CD4-positive, alpha-beta T cell treated with Interleukin-4 for 1 hour (primary cell): Measurements from ENCODE around the gene USP30.

Source experiments
- DNase-seq, 2 donors: peaks; one replicate each; pipeline ENCODE4 v3.0.0-alpha.2; 2020 to 2022

USP30 gene

GRCh38 chr12:109130297-109131153 lies 78.1 kb downstream of the USP30 start:
- no peak for DNase-seq

GRCh38 chr12:109131154-109132050 lies 79.0 kb downstream of the USP30 start:
- DNase-seq, result no peak

GRCh38 chr12:109134186-109134917 lies 82.0 kb downstream of the USP30 start:
- no peak for DNase-seq

- no peak for DNase-seq
Observed at GRCh38 chr12:109137055-109137454, 84.7 kb downstream of the USP30 start.
